Islet precursor cell (in vitro differentiated cells): Measurements from ENCODE around the gene CACNG6.
"Not testable (repeated sequence)": the region's sequence is repeated elsewhere in the genome, so short reads cannot be mapped to it uniquely, and the experiment has no call there.

ENCODE experiments used
- DNase-seq: peaks from one replicate; pipeline ENCODE4 v3.0.0-alpha.2; 2018

CACNG6 gene

GRCh38 chr19:54002495-54003315, 11.3 kb downstream of the CACNG6 start:
- no peak for DNase-seq

- DNase-seq: no peak
Observed at GRCh38 chr19:54009440-54009839, 18.0 kb downstream of the CACNG6 start.

- DNase-seq: no peak
Observed at GRCh38 chr19:54010474-54010873, 19.0 kb downstream of the CACNG6 start.

GRCh38 chr19:54011507-54012211, 20.2 kb downstream of the CACNG6 start:
- peak; percentile 65 for DNase-seq

GRCh38 chr19:54013866-54014265, 22.4 kb downstream of the CACNG6 start:
- DNase-seq: no peak

GRCh38 chr19:54014920-54015560, 23.6 kb downstream of the CACNG6 start:
- DNase-seq: no peak

GRCh38 chr19:54017261-54017660, 25.8 kb downstream of the CACNG6 start:
- DNase-seq: no peak

- DNase-seq: no peak
Observed at GRCh38 chr19:54021363-54021762, 29.9 kb downstream of the CACNG6 start.

- no peak for DNase-seq
Observed at GRCh38 chr19:54021932-54022331, 30.5 kb downstream of the CACNG6 start.

GRCh38 chr19:54023191-54023590, 31.8 kb downstream of the CACNG6 start:
- DNase-seq: no peak

GRCh38 chr19:54024660-54025059, 33.2 kb downstream of the CACNG6 start:
- DNase-seq: no peak

- DNase-seq: no peak
Observed at GRCh38 chr19:54026656-54027055, 35.2 kb downstream of the CACNG6 start.

- no peak for DNase-seq
Observed at GRCh38 chr19:54029301-54029700, 37.9 kb downstream of the CACNG6 start.

- peak; percentile 79 for DNase-seq
Observed at GRCh38 chr19:54029930-54030490, 38.6 kb downstream of the CACNG6 start.

GRCh38 chr19:54030895-54031586, 39.6 kb downstream of the CACNG6 start:
- no peak for DNase-seq

- DNase-seq: peak; percentile 85
Observed at GRCh38 chr19:54035215-54036178, 44.1 kb downstream of the CACNG6 start.

- not testable (repeated sequence) for DNase-seq
Observed at GRCh38 chr19:54036542-54036941, 45.1 kb downstream of the CACNG6 start.

GRCh38 chr19:54040003-54040402, 48.6 kb downstream of the CACNG6 start:
- no peak for DNase-seq

- peak; percentile 65 for DNase-seq
Observed at GRCh38 chr19:54041969-54042606, 50.7 kb downstream of the CACNG6 start.

- no peak for DNase-seq
Observed at GRCh38 chr19:54042989-54043388, 51.6 kb downstream of the CACNG6 start.

GRCh38 chr19:54045771-54046170, 54.3 kb downstream of the CACNG6 start:
- DNase-seq: no peak
